GM21717 (cell line): Measurements from ENCODE around the gene FGF14.

Experiments used
- ATAC-seq: cut with Tn5 transposase; IDR thresholded peaks from one replicate; pipeline ENCODE4 v1.9.1; 2021; ENCODE audit warnings: mild to moderate bottlenecking, moderate library complexity; ENCODE audit not compliant: unreplicated experiment

FGF14 gene

GRCh38 chr13:101698400-101698799, 703.4 kb downstream of the FGF14 start:
- no peak for ATAC-seq

GRCh38 chr13:101697745-101698144, 704.1 kb downstream of the FGF14 start:
- no peak for ATAC-seq

- no peak for ATAC-seq
Observed at GRCh38 chr13:101695870-101696516, 705.9 kb downstream of the FGF14 start.

- no peak for ATAC-seq
Observed at GRCh38 chr13:101691341-101691860, 710.4 kb downstream of the FGF14 start.

GRCh38 chr13:101690871-101691270, 711.0 kb downstream of the FGF14 start:
- ATAC-seq, result no peak

- ATAC-seq, result no peak
Observed at GRCh38 chr13:101686003-101686402, 715.8 kb downstream of the FGF14 start.

GRCh38 chr13:101681834-101682233, 720.0 kb downstream of the FGF14 start:
- no peak for ATAC-seq

- ATAC-seq, result no peak
Observed at GRCh38 chr13:101673360-101674105, 728.3 kb downstream of the FGF14 start.

- ATAC-seq, result no peak
Observed at GRCh38 chr13:101661839-101662238, 740.0 kb downstream of the FGF14 start.
